ENCODE results near the gene PRKCB. TPM values are rescaled to one million over a fixed set of nuclear protein-coding genes. Genes with fewer than 3 reads are reported as not detected.

Gene PRKCB
- total RNA-seq, 3 donors from 2014 or later, result 1.3 to 5.3 (median 4.7) TPM

- no peak for DNase-seq (ENCODE audit: low spot score in 2 of 2)
- Histone ChIP-seq H3K36me3 (no peaks in the 10 kb centered on the region), H3K27ac (no peak overlapping the region), H3K27me3 (peaks cover 3 to 54% of the 10 kb centered on the region in 2 donors), H3K4me3 (no peak overlapping the region), H3K4me1 (no peaks in the 10 kb centered on the region), H3K9me3 (no peaks in the 10 kb centered on the region)
- no peak for TF ChIP-seq POLR2AphosphoS5 (IDR thresholded peaks at IDR 0.05)
- no peak for TF ChIP-seq POLR2A (IDR thresholded peaks at IDR 0.05)
- no peak for TF ChIP-seq CTCF (IDR thresholded peaks at IDR 0.05)
- intact Hi-C loops (cut with DNase I; ENCODE audit: low total_unique reads), result no loop called here
These were observed 2.8 kb downstream of the PRKCB start for GRCh38 chr16:23838485-23839142.

- Histone ChIP-seq H3K27ac (no peak overlapping the region), H3K9me3 (no peaks in the 10 kb centered on the region), H3K4me1 (no peaks in the 10 kb centered on the region), H3K27me3 (peaks cover 3 to 41% of the 10 kb centered on the region in 2 donors), H3K4me3 (no peak overlapping the region), H3K36me3 (no peaks in the 10 kb centered on the region)
- no peak for DNase-seq (ENCODE audit: low spot score in 2 of 2)
- TF ChIP-seq CTCF (IDR thresholded peaks at IDR 0.05) (no peak), POLR2A (IDR thresholded peaks at IDR 0.05) (no peak), POLR2AphosphoS5 (IDR thresholded peaks at IDR 0.05) (no peak)
- intact Hi-C loops (cut with DNase I; ENCODE audit: low total_unique reads), result no loop called here
These were observed 4.5 kb downstream of the PRKCB start for GRCh38 chr16:23840310-23840709.

DNA sequence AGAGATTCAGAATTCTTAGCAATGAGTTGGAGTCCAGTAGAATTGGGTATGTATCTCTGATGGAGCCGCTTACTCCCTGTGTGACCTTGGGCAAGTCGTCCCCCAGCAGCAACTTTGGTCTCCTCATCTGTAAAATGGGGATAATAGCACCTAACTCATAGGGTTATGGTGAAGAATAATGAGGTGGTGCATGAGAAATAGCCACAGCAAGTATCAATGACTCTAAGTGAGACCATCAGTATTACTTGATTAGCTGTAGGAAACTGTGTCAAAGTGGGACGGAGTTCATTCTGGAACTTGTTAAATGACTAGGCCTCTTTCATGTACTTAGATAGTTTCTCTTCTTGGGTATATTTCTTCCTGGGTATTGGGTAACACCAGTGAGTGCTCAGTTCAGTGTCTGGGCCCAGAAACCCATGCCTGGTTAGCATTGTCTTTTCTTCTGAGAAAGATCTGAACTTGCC lies 6.4 kb downstream of the PRKCB start:
- H3K27ac ChIP-seq, result no peak overlapping the region
- intact Hi-C loops (cut with DNase I; ENCODE audit: low total_unique reads), result no loop called here
- no peak for DNase-seq (ENCODE audit: low spot score in 2 of 2)
- H3K4me3 ChIP-seq, result no peak overlapping the region
- TF ChIP-seq POLR2AphosphoS5 (IDR thresholded peaks at IDR 0.05) (no peak), POLR2A (IDR thresholded peaks at IDR 0.05) (no peak), CTCF (IDR thresholded peaks at IDR 0.05) (no peak)
- H3K36me3 ChIP-seq, result no peaks in the 10 kb centered on the region
- peaks cover 0 to 25% of the 10 kb centered on the region in 2 donors for H3K27me3 ChIP-seq
- no peaks in the 10 kb centered on the region for H3K4me1 ChIP-seq
- no peaks in the 10 kb centered on the region for H3K9me3 ChIP-seq

DNA sequence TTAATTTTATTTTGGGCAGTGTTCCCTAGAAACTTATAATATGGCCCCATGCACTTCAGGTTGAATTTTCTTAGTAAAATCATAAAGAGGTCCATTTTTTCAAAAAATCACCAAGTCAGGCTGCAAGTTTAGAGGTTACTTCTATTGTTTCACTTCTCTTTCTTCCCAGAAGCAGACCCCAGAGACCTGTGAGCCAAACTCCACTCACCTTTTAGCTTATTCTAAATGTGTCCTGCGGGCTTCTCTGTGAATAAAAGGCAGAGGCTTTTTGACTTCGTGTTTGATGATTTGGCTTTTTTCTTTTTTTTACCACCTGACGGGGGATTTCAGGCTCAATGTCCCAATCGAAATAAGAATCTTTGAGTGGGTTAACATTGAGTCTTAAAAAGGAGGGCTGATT lies 7.4 kb downstream of the PRKCB start:
- peaks cover 0 to 17% of the 10 kb centered on the region in 2 donors for H3K27me3 ChIP-seq
- TF ChIP-seq POLR2A (IDR thresholded peaks at IDR 0.05) (no peak), CTCF (IDR thresholded peaks at IDR 0.05) (no peak), POLR2AphosphoS5 (IDR thresholded peaks at IDR 0.05) (no peak)
- no peak for DNase-seq (ENCODE audit: low spot score in 2 of 2)
- no peak overlapping the region for H3K4me3 ChIP-seq
- H3K4me1 ChIP-seq, result no peaks in the 10 kb centered on the region
- intact Hi-C loops (cut with DNase I; ENCODE audit: low total_unique reads), result no loop called here
- no peak overlapping the region for H3K27ac ChIP-seq
- H3K9me3 ChIP-seq, result no peaks in the 10 kb centered on the region
- H3K36me3 ChIP-seq, result no peaks in the 10 kb centered on the region

DNA sequence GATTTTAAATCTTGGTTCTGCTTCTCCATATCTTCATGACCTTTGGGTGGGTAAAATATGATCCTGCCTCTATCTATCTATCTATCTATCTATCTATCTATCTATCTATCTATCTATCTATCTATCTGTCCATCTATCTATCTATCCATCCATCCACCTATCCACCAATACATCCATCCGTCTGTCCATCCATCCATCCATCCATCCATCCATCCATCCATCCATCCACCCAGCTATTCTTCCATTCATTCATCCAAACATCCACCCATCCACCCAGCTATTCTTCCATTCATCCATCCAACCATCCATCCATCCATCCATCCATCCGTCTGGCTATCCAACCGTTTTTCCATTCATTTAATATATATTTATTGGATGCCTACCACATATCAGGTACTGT lies 11.5 kb downstream of the PRKCB start:
- DNase-seq (ENCODE audit: low spot score in 2 of 2), result no peak
- intact Hi-C loops (cut with DNase I; ENCODE audit: low total_unique reads), result no loop called here
- Histone ChIP-seq H3K4me1 (no peaks in the 10 kb centered on the region), H3K27me3 (no peaks in the 10 kb centered on the region), H3K36me3 (no peaks in the 10 kb centered on the region), H3K9me3 (no peaks in the 10 kb centered on the region), H3K27ac (no peak overlapping the region), H3K4me3 (no peak overlapping the region)
- TF ChIP-seq CTCF (IDR thresholded peaks at IDR 0.05), result no peak
